ENCODE results near the gene PTBP3.

- no peak for TF ChIP-seq CTCF (IDR thresholded peaks at IDR 0.05; ENCODE audit: low read length)
- TF ChIP-seq EZH2phosphoT487 (IDR thresholded peaks at IDR 0.05; ENCODE audit: low read length): no peak
- TF ChIP-seq EZH2 (optimal IDR thresholded peaks at IDR 0.05; ENCODE audit: low read depth, low read length): no peak
These were observed 159.8 kb downstream of the PTBP3 start for GRCh38 chr9:112173489-112174221.

Measured in MM.1S (cell line).